H1 (cell line): ENCODE data around the gene ANKUB1. TPM values are rescaled to one million over a fixed set of nuclear protein-coding genes. Genes with fewer than 3 reads are reported as not detected.

Source experiments
- CTCF ChIA-PET: fragments of 300-600 bp; sonication (Branson Sonifier 250); formaldehyde crosslinking; loops from one replicate; lab custom pipeline; 2021; ENCODE audit not compliant: partially characterized antibody; lab: Charles Lee
- POLR2A ChIA-PET: fragments of 300-600 bp; sonication (Branson Sonifier 250); formaldehyde crosslinking; loops from one replicate; lab custom pipeline; 2021; ENCODE audit warnings: inconsistent platforms; ENCODE audit not compliant: partially characterized antibody; lab: Charles Lee
- DNase-seq, 2 experiments: peaks; one replicate each; pipeline versions ENCODE4 v3.0.0 to v3.0.0-alpha.2; 2010 to 2022; ENCODE audit warnings: low spot score in 2 of 2, low read depth in 1 of 2, mixed read lengths in 1 of 2
- FAIRE-seq: peaks from 2 replicates; lab custom pipeline; 2011; peaks lifted over from hg19 to GRCh38; lab: Jason Lieb, UNC
- H2AFZ ChIP-seq: 2 replicates; pipeline ENCODE4 v1.8.1; 2012; ENCODE audit warnings: low read length, inconsistent platforms
- H2AK5ac ChIP-seq: 2 replicates; pipeline ENCODE4 v1.6.1; 2013; ENCODE audit warnings: low read depth, low read length
- H2BK120ac ChIP-seq: replicated peaks from 2 replicates; pipeline ENCODE3; 2013; ENCODE audit warnings: low read depth, low read length, inconsistent platforms
- H2BK12ac ChIP-seq: 2 replicates; pipeline ENCODE4 v1.6.1; 2013; ENCODE audit warnings: low read depth, low read length
- H2BK15ac ChIP-seq: 2 replicates; pipeline ENCODE4 v1.6.1; 2013; ENCODE audit warnings: low read length
- H2BK20ac ChIP-seq: 2 replicates; pipeline ENCODE4 v1.6.1; 2013; ENCODE audit warnings: low read length
- H2BK5ac ChIP-seq: 2 replicates; pipeline ENCODE4 v1.6.1; 2013; ENCODE audit warnings: low read depth, low read length
- H3K14ac ChIP-seq: 2 replicates; pipeline ENCODE4 v1.6.1; 2013; ENCODE audit warnings: inconsistent platforms; ENCODE audit not compliant: insufficient read length
- H3K18ac ChIP-seq: 2 replicates; pipeline ENCODE4 v1.6.1; 2013; ENCODE audit warnings: low read length; ENCODE audit errors: extremely low read depth
- H3K23ac ChIP-seq: 2 replicates; pipeline ENCODE4 v1.6.1; 2013; ENCODE audit warnings: inconsistent platforms; ENCODE audit not compliant: insufficient read length
- H3K23me2 ChIP-seq: 2 replicates; pipeline ENCODE4 v1.6.1; 2013; ENCODE audit warnings: low read depth, low read length
- H3K27ac ChIP-seq: 2 replicates; pipeline ENCODE4 v1.6.1; 2011; ENCODE audit warnings: low read depth, low read length, inconsistent platforms
- H3K27me3 ChIP-seq, 4 experiments: replicated peaks in 1 of 4; 1 replicate in 1 of 4; 2 replicates in 3 of 4; pipeline versions ENCODE4 v1.6.1 to v1.8.1; 2011 to 2013; ENCODE audit warnings: low read length in 3 of 4, mild to moderate bottlenecking in 3 of 4, inconsistent platforms in 2 of 4, mixed read lengths in 2 of 4, moderate library complexity in 1 of 4; ENCODE audit not compliant: control insufficient read depth in 3 of 4, insufficient read depth in 3 of 4; ENCODE audit errors: extremely low read depth in 1 of 4
- H3K36me3 ChIP-seq, 4 experiments: 2 replicates each; pipeline versions ENCODE4 v1.6.1 to v1.8.1; 2011 to 2013; ENCODE audit warnings: mild to moderate bottlenecking in 4 of 4, low read length in 3 of 4, moderate library complexity in 2 of 4, control low read depth in 1 of 4, inconsistent platforms in 1 of 4; ENCODE audit not compliant: insufficient read depth in 4 of 4, control insufficient read depth in 2 of 4
- H3K4ac ChIP-seq: replicated peaks from 2 replicates; pipeline ENCODE3; 2013; ENCODE audit warnings: low read length, low read depth, mixed read lengths, inconsistent platforms; ENCODE audit not compliant: insufficient read length
- H3K4me1 ChIP-seq, 4 experiments: replicated peaks in 1 of 4; 1 replicate in 1 of 4; 2 replicates in 3 of 4; pipeline versions ENCODE4 v1.6.1 to v1.8.1; 2011 to 2013; ENCODE audit warnings: low read length in 3 of 4, inconsistent platforms in 2 of 4, mixed read lengths in 1 of 4; ENCODE audit not compliant: insufficient read depth in 4 of 4, control insufficient read depth in 3 of 4
- H3K4me2 ChIP-seq, 2 experiments: 2 replicates each; pipeline versions ENCODE4 v1.6.1 to v1.8.1; 2011 to 2013; ENCODE audit warnings: low read depth in 2 of 2, low read length in 2 of 2, control low read depth in 1 of 2, inconsistent platforms in 1 of 2, mild to moderate bottlenecking in 1 of 2; ENCODE audit not compliant: insufficient read depth in 1 of 2
- H3K4me3 ChIP-seq, 4 experiments: fragments of 200-600, 300-600 bp in 1 of 4; sonication (generic), shearing (Covaris generic), sonication (Bioruptor Twin) in 1 of 4; 2 replicates each; pipeline versions ENCODE4 v1.5.1 to v1.8.1; 2011 to 2016; ENCODE audit warnings: low read length in 4 of 4, low read depth in 3 of 4, control low read depth in 2 of 4, inconsistent platforms in 2 of 4, mild to moderate bottlenecking in 2 of 4, mixed read lengths in 1 of 4, moderate library complexity in 1 of 4; ENCODE audit not compliant: insufficient read depth in 2 of 4; ENCODE audit errors: extremely low read depth in 1 of 4
- H3K56ac ChIP-seq: replicated peaks from 2 replicates; pipeline ENCODE3; 2013; ENCODE audit warnings: low read depth, mild to moderate bottlenecking, mixed read lengths, low read length, inconsistent platforms; ENCODE audit not compliant: insufficient read length
- H3K79me1 ChIP-seq: 2 replicates; pipeline ENCODE4 v1.6.1; 2013; ENCODE audit warnings: low read depth, low read length, control low read depth
- H3K79me2 ChIP-seq, 2 experiments: 2 replicates each; pipeline versions ENCODE4 v1.6.1 to v1.8.1; 2012 to 2013; ENCODE audit warnings: low read length in 2 of 2, mild to moderate bottlenecking in 2 of 2, inconsistent platforms in 1 of 2; ENCODE audit not compliant: insufficient read depth in 2 of 2, control insufficient read depth in 1 of 2
- H3K9ac ChIP-seq, 4 experiments: replicated peaks in 1 of 4; 1 replicate in 1 of 4; 2 replicates in 3 of 4; pipeline versions ENCODE4 v1.6.1 to v1.8.1; 2011 to 2013; ENCODE audit warnings: low read depth in 3 of 4, low read length in 3 of 4, control low read depth in 2 of 4, mild to moderate bottlenecking in 2 of 4, moderate library complexity in 2 of 4, inconsistent platforms in 1 of 4; ENCODE audit errors: extremely low read depth in 1 of 4
- H3K9me3 ChIP-seq, 2 experiments: 2 replicates each; pipeline versions ENCODE4 v1.6.1 to v1.8.1; 2012 to 2013; ENCODE audit warnings: mild to moderate bottlenecking in 2 of 2, moderate library complexity in 2 of 2, control low read depth in 1 of 2, inconsistent platforms in 1 of 2, low read depth in 1 of 2, low read length in 1 of 2, mixed read lengths in 1 of 2; ENCODE audit not compliant: insufficient read depth in 2 of 2
- H4K20me1 ChIP-seq, 2 experiments: replicated peaks in 1 of 2; 2 replicates each; pipeline versions ENCODE3 to v1.8.1; 2011 to 2013; ENCODE audit warnings: inconsistent platforms in 2 of 2, low read length in 2 of 2, mild to moderate bottlenecking in 1 of 2; ENCODE audit not compliant: insufficient read depth in 2 of 2, control insufficient read depth in 1 of 2
- H4K5ac ChIP-seq: 2 replicates; pipeline ENCODE4 v1.6.1; 2013; ENCODE audit warnings: low read length, low read depth, mixed read lengths, inconsistent platforms; ENCODE audit not compliant: insufficient read length
- H4K8ac ChIP-seq: 2 replicates; pipeline ENCODE4 v1.8.0; 2013; ENCODE audit warnings: mild to moderate bottlenecking, moderate library complexity, low read length, inconsistent platforms; ENCODE audit not compliant: insufficient read depth; ENCODE audit errors: extremely low read depth
- H4K91ac ChIP-seq: replicated peaks from 2 replicates; pipeline ENCODE3; 2013; ENCODE audit warnings: low read length, mixed read lengths, inconsistent platforms; ENCODE audit not compliant: insufficient read length
- BCL11A ChIP-seq, 2 experiments: IDR thresholded peaks; one replicate each; pipeline ENCODE4 v1.6.1; 2011; ENCODE audit warnings: low read depth in 2 of 2, low read length in 2 of 2, mild to moderate bottlenecking in 2 of 2
- CBX5 ChIP-seq: fragments of 300-800, 300-1000 bp; sonication (generic); IDR thresholded peaks from 2 replicates; pipeline ENCODE4 v1.7.1; 2016; ENCODE audit warnings: antibody characterized with exemption, low read length, low read depth
- CBX8 ChIP-seq: fragments of 300-800, 300-1000 bp; sonication (generic); IDR thresholded peaks from 2 replicates; pipeline ENCODE4 v1.7.1; 2016; ENCODE audit warnings: low read depth, low read length, borderline replicate concordance
- EP300 ChIP-seq, 2 experiments: IDR thresholded peaks; 1 replicate in 1 of 2; 2 replicates in 1 of 2; pipeline ENCODE4 v1.6.1; 2011 to 2012; ENCODE audit warnings: low read depth in 2 of 2, low read length in 2 of 2, mild to moderate bottlenecking in 2 of 2, borderline replicate concordance in 1 of 2, inconsistent platforms in 1 of 2, moderate library complexity in 1 of 2
- EZH2 ChIP-seq: fragments of 200-600 bp; sonication (generic); IDR thresholded peaks from 2 replicates; pipeline ENCODE4 v1.7.1; 2012; ENCODE audit warnings: low read depth, mild to moderate bottlenecking, moderate library complexity, low read length, inconsistent platforms; ENCODE audit not compliant: severe bottlenecking
- GABPA ChIP-seq: IDR thresholded peaks from 2 replicates; pipeline ENCODE4 v1.6.1; 2011; ENCODE audit warnings: mild to moderate bottlenecking, low read length, moderate library complexity, borderline replicate concordance; ENCODE audit not compliant: insufficient read depth
- MAFK ChIP-seq: IDR thresholded peaks from 2 replicates; pipeline ENCODE4 v1.6.1; 2012; ENCODE audit warnings: low read depth, mild to moderate bottlenecking, improper control_type of control experiment, low read length
- MAX ChIP-seq: IDR thresholded peaks from 2 replicates; pipeline ENCODE4 v1.6.1; 2012; ENCODE audit warnings: inconsistent platforms
- RBBP5 ChIP-seq: IDR thresholded peaks from 2 replicates; pipeline ENCODE4 v1.7.1; 2012; ENCODE audit warnings: low read depth, mild to moderate bottlenecking, inconsistent platforms, low read length, moderate library complexity, borderline replicate concordance
- SP1 ChIP-seq: IDR thresholded peaks from 2 replicates; pipeline ENCODE4 v1.6.1; 2011; ENCODE audit warnings: low read depth, low read length
- SP2 ChIP-seq: IDR thresholded peaks from 2 replicates; pipeline ENCODE4 v1.6.1; 2012; ENCODE audit warnings: mild to moderate bottlenecking, low read length, inconsistent platforms
- SP4 ChIP-seq: IDR thresholded peaks from 2 replicates; pipeline ENCODE4 v1.6.1; 2012; ENCODE audit warnings: low read length, inconsistent platforms
- WGBS, 2 experiments: shearing (Covaris generic) in 1 of 2; methylation state at CpG; one replicate each; pipeline versions ENCODE4 v1.1.6 to v1.1.7; 2013 to 2015; ENCODE audit warnings: low lambda C conversion rate in 2 of 2, mixed read lengths in 2 of 2, inconsistent platforms in 1 of 2, low coverage in 1 of 2, missing lambda C conversion rate in 1 of 2; ENCODE audit not compliant: insufficient replicate concordance in 2 of 2, insufficient coverage in 1 of 2, insufficient read length in 1 of 2; ENCODE audit errors: extremely low coverage in 1 of 2, missing lambda C conversion rate in 1 of 2; 5-methylcytosine and 5-hydroxymethylcytosine counted together
- polyA plus RNA-seq, 7 experiments: library from polyadenylated mRNA; depleted of rRNA in 3 of 7; stranded (reverse) in 5 of 7; unstranded in 2 of 7; fragments of >200 nt in 5 of 7; fragments of 200-250 nt in 2 of 7; gene quantifications; 1 replicate in 5 of 7; 2 replicates in 1 of 7; 4 replicates in 1 of 7; pipeline versions ENCODE4 v1.2.1 to v1.2.3, GENCODE V29; 2011 to 2013; ENCODE audit warnings: missing spikeins in 2 of 7, mixed read lengths in 2 of 7
- total RNA-seq: library from RNA; stranded (reverse); fragmentation: NEBNext Ultra II Directional; extraction: Animal tissue kit (Norgen Biotek cat#: 25700); gene quantifications from 2 replicates; pipeline ENCODE4 v1.2.1, GENCODE V29; 2021

The ANKUB1 gene
- total and polyA plus RNA-seq, 2 of the 8 experiments (the other 6 are each of a cell fraction or from before 2014, with no cell fraction given), result not detected

- no peak overlapping the region for H4K8ac ChIP-seq
- H3K79me2 ChIP-seq, result no peaks in the 10 kb centered on the region
- no peak overlapping the region for H4K91ac ChIP-seq
- no peak overlapping the region for H2AK5ac ChIP-seq
- no peak overlapping the region for H2BK20ac ChIP-seq
- no peaks in the 10 kb centered on the region for H3K36me3 ChIP-seq
- no peaks in the 10 kb centered on the region for H3K4me1 ChIP-seq
- no peaks in the 10 kb centered on the region for H4K20me1 ChIP-seq
- H4K5ac ChIP-seq, result no peak overlapping the region
- H2BK120ac ChIP-seq, result no peak overlapping the region
- H3K27me3 ChIP-seq, result no peaks in the 10 kb centered on the region
- 83% methylated on average over 2 of the region's 2 CpGs; no CpG with 5 or more reads in 1 of the 2 experiments for WGBS, 2 experiments
- no peak overlapping the region for H3K18ac ChIP-seq
- no peaks in the 10 kb centered on the region for H3K79me1 ChIP-seq
- H3K14ac ChIP-seq, result no peak overlapping the region
- H3K4me2 ChIP-seq, result no peak overlapping the region
- H3K9ac ChIP-seq, result no peak overlapping the region
- POLR2A ChIA-PET, result interaction anchor here (1.5 kb wide), 1 partner anchor 43 kb away, joined by 3 read pairs; the partner anchor contains the start of gene RNF13
- H3K4ac ChIP-seq, result no peak overlapping the region
- H2AFZ ChIP-seq, result no peak overlapping the region
- FAIRE-seq, result no peak
- no peak overlapping the region for H3K56ac ChIP-seq
- TF ChIP-seq EP300 (IDR thresholded peaks at IDR 0.05; ENCODE audit: borderline replicate concordance in 1 of 2, low read depth in 2 of 2, low read length in 2 of 2), result no peak
- no peak for TF ChIP-seq SP4
- TF ChIP-seq SP2, result no peak
- TF ChIP-seq EZH2, result no peak
- TF ChIP-seq MAFK, result no peak
- TF ChIP-seq RBBP5, result no peak
- no peak for TF ChIP-seq BCL11A (IDR thresholded peaks at IDR 0.05; ENCODE audit: low read depth in 2 of 2, low read length in 2 of 2)
- no peak for TF ChIP-seq GABPA
- TF ChIP-seq MAX, result no peak
- TF ChIP-seq CBX8, result no peak
- no peak for TF ChIP-seq CBX5
- no peak for TF ChIP-seq SP1
- H3K4me3 ChIP-seq, result no peak overlapping the region
- no peaks in the 10 kb centered on the region for H3K9me3 ChIP-seq
- H2BK15ac ChIP-seq, result no peak overlapping the region
- no peak overlapping the region for H3K27ac ChIP-seq
- H2BK5ac ChIP-seq, result no peak overlapping the region
- H3K23me2 ChIP-seq, result no peaks in the 10 kb centered on the region; the same call in 1 of the 2 replicates
- no peak for DNase-seq
- no peak overlapping the region for H3K23ac ChIP-seq
- CTCF ChIA-PET, result interaction anchor here (0.6 to 11.0 kb wide), 35 partner anchors 9 to 281 kb away, joined by 3 to 103 read pairs (median 6); partner anchors contain the start of genes ANKUB1, COMMD2, RNF13 and WWTR1
- no peak overlapping the region for H2BK12ac ChIP-seq
Observed at GRCh38 chr3:149770246-149770645, 22.1 kb downstream of the ANKUB1 start.
